NCI-H1930 (cell line): Measurements from ENCODE around the gene ZBED6.
"Not testable (repeated sequence)": the region's sequence is repeated elsewhere in the genome, so short reads cannot be mapped to it uniquely, and the experiment has no call there.

Experiments
- DNase-seq, 2 experiments: peaks; one replicate each; lab custom pipeline; 2025; lab: John Stamatoyannopoulos, UW

ZBED6 gene

GRCh38 chr1:203781962-203782361 lies 13.5 kb upstream of the ZBED6 start:
- DNase-seq = no peak

DNA sequence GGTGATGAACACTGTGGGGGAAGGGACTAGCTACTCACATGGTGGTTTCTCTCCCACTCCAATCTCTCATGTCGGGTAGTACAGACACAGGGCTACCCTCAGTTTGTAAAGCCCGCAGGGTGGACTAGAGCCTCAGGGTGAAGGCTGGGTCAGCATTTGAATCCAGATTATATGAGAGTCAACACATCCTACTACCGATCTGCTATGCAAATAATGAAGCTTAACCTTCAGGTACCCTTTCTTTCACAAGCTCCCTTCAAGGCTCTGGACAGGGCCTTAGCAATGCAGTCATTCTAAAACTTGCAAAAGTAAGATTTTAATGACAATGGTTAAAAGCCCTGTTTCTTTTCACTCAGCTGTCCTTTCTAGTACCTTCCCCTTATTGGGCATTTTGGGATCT lies 5.5 kb upstream of the ZBED6 start:
- DNase-seq = no peak

GRCh38 chr1:203791498-203791897 lies 3.9 kb upstream of the ZBED6 start:
- no peak for DNase-seq

- DNase-seq = no peak
These were observed 2.9 kb upstream of the ZBED6 start for GRCh38 chr1:203792486-203792885.

DNA sequence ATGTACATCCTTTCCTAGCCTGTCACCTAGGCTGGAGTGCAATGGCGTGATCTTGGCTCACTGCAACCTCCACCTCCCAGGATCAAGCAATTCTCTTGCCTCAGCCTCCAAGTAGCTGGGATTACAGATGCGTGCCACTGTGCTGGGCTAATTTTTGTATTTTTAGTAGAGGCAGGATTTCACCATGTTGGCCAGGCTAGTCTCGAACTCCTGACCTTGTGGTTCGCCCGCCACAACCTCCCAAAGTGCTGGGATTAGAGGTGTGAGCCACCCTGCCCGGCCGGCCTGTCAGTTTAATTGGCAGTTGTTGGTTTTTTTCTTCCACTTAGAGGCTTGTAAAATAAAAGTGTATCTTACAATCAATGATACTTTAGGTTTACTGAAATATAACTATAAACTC lies 1.9 kb upstream of the ZBED6 start:
- DNase-seq = not testable (repeated sequence)

- no peak for DNase-seq
These were observed 521 bp upstream of the ZBED6 start for GRCh38 chr1:203794764-203795440.

- DNase-seq = no peak
These were observed 798 bp downstream of the ZBED6 start for GRCh38 chr1:203796236-203796605.

DNA sequence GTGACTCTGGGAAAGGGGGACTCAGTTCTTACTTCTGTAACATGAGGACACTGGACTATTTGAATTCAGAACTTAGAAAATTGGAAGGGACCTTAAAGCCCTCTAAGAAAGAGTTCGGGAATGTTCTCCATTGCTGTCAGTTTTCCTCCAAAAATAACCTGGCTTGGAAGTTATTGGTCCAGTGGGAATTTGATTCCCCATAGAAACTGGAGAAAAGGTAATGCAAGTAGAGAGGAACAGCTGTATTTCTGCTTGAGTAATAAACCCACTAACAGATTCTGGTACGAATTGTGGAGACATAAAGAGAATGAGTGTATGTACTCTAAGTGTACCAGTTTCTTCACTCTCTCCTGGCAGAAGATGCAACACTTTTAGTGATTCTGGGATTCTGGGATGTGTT lies 1.8 kb downstream of the ZBED6 start:
- no peak for DNase-seq

- DNase-seq = no peak
These were observed 2.7 kb downstream of the ZBED6 start for GRCh38 chr1:203797948-203798655.

DNA sequence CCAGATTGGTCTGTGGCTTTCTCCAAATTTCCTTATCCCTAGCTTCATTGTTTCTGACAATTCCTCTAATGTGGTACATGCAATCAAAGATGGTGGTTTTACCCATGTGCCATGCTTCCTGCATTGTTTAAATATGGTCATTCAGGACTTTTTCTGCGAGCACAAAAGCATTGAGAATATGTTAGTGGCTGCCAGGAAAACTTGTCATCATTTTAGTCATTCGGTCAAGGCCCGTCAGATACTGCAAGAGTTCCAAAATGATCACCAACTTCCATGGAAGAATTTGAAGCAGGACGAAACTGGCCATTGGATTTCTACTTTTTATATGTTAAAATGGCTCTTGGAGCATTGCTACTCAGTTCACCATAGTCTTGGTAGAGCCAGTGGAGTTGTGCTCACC lies 3.7 kb downstream of the ZBED6 start:
- no peak for DNase-seq

DNA sequence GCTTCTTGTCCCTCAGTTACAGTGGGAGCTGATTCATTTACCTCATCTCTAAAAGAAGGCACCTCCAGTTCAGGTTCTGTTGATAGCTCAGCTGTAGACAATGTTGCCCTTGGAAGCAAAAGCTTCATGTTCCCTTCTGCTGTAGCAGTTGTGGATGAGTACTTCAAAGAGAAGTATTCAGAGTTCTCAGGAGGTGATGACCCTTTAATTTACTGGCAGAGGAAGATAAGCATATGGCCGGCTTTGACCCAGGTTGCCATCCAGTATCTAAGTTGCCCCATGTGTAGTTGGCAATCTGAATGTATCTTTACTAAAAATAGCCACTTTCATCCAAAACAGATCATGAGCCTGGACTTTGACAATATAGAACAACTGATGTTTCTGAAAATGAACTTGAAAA lies 4.5 kb downstream of the ZBED6 start:
- DNase-seq = no peak

DNA sequence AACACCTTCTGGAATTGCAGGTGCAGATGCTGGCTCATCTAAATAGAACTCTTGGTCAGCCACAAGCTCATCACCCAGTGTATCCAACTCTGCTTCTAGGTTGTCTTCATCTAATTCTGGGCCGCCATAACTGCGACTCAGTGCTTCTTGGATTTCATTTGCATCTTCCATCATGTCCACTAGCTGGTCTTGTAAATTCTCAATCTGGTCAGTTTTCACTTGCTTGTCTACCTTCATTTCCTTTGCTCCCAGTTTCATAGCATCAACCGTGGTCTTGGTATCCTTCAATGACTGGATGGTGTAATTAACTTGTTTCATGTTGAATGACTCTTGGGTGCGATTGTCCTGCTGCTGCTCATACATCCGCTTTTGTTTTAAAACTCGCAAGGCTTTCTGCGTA lies 10.3 kb downstream of the ZBED6 start:
- DNase-seq = no peak

- DNase-seq = no peak
These were observed 11.8 kb downstream of the ZBED6 start for GRCh38 chr1:203807196-203807595.

- DNase-seq = no peak
These were observed 18.3 kb downstream of the ZBED6 start for GRCh38 chr1:203813581-203814341.

DNA sequence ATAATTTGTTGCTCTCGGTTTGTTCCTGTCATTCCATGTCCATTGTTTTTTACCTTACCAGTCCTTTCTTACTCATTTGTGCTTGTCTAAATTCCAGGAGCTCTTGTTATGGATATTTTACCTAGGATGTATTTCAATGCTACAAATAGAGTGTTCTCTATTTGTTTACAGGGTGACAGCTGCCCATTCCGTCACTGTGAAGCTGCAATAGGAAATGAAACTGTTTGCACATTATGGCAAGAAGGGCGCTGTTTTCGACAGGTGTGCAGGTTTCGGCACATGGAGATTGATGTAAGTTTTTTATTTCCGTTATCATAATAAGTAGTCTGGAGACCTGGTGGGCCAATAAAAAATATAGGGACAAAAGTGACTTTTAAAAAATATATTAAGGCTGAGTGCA lies 23.0 kb downstream of the ZBED6 start:
- DNase-seq = no peak

GRCh38 chr1:203823306-203823705 lies 27.9 kb downstream of the ZBED6 start:
- no peak for DNase-seq

DNA sequence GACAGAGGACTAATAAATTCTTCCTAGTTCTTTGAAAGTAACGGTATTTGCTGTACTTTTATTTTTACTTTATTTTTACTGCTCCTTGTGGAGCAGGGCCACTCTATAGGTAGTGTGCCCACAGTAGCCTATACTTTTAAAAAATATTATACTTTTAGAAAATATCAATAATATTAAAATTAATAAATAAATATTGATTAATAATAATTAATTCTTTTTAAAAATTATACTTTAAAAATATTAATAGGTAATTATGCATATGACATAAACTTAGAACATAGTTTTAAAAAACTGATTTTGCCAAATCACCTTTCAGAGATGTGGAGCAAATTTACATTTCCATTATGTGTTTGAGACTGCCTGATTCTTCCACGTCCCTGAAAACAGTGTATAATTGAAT lies 30.8 kb downstream of the ZBED6 start:
- no peak for DNase-seq

DNA sequence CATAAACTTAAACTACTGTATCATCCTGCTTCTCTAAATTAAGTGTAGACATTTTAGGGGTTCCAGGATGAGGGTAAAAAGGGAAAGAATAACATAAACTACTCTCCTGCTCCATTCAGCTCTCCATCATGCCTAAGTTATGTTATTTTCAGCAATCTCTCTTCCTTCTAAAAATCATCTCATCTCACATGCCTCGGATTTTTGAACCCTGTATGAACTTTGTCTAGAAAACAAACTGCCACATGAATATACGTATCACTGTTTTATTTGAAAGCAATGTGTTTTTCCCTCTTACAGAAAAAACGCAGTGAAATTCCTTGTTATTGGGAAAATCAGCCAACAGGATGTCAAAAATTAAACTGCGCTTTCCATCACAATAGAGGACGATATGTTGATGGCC lies 32.6 kb downstream of the ZBED6 start:
- DNase-seq = no peak

DNA sequence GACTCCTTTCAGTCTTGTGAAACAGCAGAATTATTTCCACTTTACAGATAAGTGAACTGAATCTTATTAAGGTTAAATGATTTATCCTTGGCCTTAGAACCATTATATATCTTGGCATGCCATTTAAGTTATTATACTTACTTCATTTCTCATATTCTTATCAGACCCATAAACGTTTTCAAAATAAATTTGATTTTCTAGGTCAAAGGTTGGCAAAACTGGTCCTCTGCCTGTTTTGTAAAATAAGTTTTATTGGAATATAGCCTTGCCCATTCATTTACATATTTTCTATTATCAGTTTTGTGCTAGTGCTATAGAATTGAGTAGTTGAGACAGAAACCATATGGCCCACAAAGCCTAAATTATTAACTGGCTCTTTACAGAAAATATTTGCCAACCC lies 33.1 kb downstream of the ZBED6 start:
- no peak for DNase-seq

GRCh38 chr1:203829247-203829646 lies 33.8 kb downstream of the ZBED6 start:
- DNase-seq = not testable (repeated sequence)

DNA sequence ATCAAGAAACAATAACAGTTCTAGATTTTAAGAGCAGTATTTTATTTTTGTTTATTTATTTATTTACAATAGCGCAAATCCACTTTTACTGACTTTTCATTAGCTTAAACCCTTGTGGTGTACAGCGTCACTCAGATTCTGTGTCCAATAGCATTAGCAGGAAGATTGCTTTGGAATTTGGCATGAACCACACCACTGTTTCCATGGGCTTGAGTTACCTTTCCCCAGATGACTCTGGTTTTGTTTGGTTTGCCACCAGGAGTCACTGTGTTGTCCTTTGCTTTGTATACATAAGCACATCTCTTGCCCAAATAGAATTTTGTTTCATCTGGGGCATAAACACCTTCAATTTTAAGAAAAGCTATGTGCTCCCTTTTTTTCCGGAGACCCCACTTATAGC lies 40.1 kb downstream of the ZBED6 start:
- DNase-seq = no peak

DNA sequence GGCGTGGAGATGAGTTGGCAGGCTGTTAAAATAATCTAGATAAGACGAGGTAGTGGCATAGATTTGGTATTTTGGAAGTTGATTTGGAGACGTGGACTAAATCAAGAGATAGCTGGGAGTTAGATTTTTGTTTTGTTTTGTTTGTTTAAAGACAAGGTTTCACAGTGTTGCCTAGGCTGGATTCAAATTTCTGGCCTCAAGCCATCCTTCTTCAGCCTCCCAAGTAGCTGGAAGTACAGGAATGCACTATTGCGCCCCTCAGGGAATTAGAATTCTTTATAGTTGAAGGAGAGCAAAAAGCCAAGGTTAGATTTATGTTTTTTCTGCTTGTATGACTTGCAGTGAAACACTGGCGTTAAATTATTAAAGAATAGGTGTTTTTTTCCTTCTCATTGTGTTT lies 43.7 kb downstream of the ZBED6 start:
- no peak for DNase-seq

GRCh38 chr1:203840208-203840808 lies 44.9 kb downstream of the ZBED6 start:
- DNase-seq = no peak
